22Rv1 (cell line): ENCODE results near the gene WDR17.

Experiments used
- ZFX ChIP-seq: fragments of 450-650 bp; IDR thresholded peaks from 2 replicates; pipeline ENCODE4 v1.6.1; 2017; ENCODE audit warnings: antibody characterized with exemption, borderline replicate concordance
- TF ChIP-seq, protein P1 (sequence below): fragments of 450-650 bp; IDR thresholded peaks from 2 replicates; pipeline ENCODE4 v1.5.1; 2017; ENCODE audit warnings: mild to moderate bottlenecking

DNA sequence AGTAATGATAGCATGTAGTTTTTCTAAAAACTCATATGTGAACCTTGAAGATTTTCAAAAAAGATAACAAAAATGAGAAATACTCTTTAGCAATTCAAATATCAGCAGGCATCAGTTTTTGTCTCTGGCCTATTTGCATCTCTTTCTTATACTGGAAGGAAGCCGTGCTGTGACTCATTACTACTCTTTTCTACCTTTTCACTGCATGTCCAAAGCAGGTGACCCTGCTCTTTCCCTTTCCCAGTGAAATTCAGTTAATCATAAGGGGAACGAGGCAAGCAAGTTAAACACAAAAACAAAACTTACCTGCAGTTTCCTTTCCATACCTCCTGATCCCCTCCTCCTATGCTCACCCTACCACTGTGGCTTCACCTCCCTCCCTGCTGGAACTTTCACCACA, 120.4 kb downstream of the WDR17 start:
- TF ChIP-seq, protein P1, sequence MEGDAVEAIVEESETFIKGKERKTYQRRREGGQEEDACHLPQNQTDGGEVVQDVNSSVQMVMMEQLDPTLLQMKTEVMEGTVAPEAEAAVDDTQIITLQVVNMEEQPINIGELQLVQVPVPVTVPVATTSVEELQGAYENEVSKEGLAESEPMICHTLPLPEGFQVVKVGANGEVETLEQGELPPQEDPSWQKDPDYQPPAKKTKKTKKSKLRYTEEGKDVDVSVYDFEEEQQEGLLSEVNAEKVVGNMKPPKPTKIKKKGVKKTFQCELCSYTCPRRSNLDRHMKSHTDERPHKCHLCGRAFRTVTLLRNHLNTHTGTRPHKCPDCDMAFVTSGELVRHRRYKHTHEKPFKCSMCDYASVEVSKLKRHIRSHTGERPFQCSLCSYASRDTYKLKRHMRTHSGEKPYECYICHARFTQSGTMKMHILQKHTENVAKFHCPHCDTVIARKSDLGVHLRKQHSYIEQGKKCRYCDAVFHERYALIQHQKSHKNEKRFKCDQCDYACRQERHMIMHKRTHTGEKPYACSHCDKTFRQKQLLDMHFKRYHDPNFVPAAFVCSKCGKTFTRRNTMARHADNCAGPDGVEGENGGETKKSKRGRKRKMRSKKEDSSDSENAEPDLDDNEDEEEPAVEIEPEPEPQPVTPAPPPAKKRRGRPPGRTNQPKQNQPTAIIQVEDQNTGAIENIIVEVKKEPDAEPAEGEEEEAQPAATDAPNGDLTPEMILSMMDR = no peak
- no peak for TF ChIP-seq ZFX
